Measurements from ENCODE around the gene DOCK11.

DOCK11 gene

DNA sequence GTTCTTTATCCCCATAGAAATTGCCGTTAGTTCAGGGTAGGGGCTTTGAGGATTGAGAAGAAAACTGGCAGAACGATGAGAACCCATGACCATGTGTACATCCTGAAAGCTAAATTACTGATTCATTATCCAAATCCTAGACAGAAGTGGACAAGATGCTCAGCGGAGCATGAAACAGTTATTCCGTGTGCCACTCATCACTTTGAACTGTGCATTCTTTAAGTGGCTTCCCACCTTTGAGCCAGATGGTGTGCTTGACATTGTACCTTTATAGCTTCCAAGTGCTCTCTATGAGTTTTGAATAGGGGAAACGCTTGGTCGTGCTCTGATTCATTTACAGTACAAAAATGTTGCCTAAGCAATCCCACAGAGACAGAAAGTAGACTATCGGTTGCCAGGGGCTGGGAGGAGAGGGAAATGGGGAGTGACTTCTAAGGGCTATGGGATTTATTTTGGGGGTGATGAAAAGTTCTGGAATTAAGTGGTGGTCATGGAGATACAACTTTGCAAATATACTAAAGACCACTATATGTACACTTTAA, 100.0 kb downstream of the DOCK11 start:
- DNase-seq: peak; percentile 59
- in situ Hi-C loops (cut with MboI; ENCODE audit: low pct_unique_long_range_greater_than_20kb, low sequenced_read_pairs): loop anchor here (25.0 kb wide), 1 partner anchor 133 kb away; no protein-coding TSS in a partner anchor

DNA sequence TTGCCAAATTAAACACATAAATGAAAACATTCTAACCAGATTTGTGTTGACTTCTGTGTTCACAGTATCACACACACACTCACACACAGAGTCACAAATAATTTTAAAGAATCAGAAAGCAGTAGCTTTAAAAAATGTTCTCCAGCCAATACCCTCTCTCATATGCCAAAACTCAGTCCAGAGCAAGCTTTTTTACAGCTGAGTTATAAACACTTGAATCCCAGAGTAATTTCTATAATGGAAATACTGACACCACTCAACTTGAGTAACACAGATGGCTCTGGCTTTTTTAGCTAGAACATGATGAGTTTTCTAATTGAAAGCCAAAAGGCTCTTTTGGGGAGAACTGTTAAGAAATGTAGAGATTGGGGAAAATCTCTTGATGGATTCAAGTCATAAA, 100.8 kb downstream of the DOCK11 start:
- DNase-seq: no peak
- in situ Hi-C loops (cut with MboI; ENCODE audit: low pct_unique_long_range_greater_than_20kb, low sequenced_read_pairs): loop anchor here (25.0 kb wide), 1 partner anchor 134 kb away; no protein-coding TSS in a partner anchor

DNA sequence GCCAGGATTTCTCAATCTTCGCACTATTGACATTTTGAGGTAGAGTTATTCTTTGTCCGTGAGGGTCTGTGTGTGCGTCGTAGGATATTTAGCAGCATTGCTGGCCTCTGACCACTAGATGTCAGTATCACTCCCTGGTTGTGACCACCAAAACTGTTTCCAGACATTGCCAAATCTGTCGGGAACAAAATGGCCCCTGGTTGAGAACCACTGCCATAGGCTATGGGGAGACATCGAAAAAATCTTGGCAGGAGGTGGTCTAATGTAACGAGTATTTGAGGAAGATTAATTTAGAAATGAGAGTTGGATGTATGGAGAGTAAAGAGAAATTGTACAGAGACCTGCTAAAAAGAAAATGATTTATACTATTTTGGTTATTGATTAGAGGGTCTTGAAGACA, 108.4 kb downstream of the DOCK11 start:
- DNase-seq: peak; percentile 86
- in situ Hi-C loops (cut with MboI; ENCODE audit: low pct_unique_long_range_greater_than_20kb, low sequenced_read_pairs): loop anchor here (25.0 kb wide), 1 partner anchor 208 kb away; the partner anchor contains the start of gene ZCCHC12

DNA sequence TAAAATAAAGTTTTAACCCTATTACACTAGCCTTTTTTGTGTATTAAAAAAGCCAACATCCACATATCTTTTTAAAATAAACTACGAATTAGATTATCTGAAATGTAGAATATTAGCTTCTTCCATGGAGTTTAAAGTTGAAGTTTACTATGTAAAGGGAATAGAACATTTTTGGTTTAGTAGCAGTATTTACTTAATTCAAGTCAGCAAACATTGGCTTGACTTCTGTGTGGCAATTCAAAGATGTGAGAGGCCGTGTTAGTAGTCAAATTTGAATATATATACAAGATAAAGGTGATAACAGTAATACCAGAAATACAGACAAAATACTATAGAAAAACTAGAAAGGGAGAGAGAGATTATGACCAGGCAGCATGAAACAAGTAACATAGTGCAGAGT, 116.7 kb downstream of the DOCK11 start:
- DNase-seq: no peak
- in situ Hi-C loops (cut with MboI; ENCODE audit: low pct_unique_long_range_greater_than_20kb, low sequenced_read_pairs): loop anchor here (25.0 kb wide), 1 partner anchor 200 kb away; the partner anchor contains the start of gene ZCCHC12

DNA sequence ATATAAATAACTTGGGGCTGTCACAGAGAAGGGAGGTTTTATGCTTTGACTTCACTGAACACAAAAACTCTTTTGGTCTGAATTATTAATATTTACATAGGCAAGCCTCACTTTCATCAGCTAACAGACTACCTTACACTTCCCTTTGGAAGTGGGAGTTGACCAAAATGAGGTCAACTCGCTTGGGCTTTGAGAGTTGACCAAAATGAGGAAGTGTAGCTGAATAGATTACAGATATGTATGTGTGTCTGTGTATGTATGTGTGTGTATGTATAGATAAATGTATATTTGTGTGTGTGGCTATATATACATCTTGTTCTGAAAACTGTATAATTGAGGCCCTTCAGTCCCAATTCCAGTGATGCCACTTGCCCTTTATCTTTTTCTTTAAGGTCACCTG, 118.5 kb downstream of the DOCK11 start:
- in situ Hi-C loops (cut with MboI; ENCODE audit: low pct_unique_long_range_greater_than_20kb, low sequenced_read_pairs): loop anchor here (25.0 kb wide), 1 partner anchor 198 kb away; the partner anchor contains the start of gene ZCCHC12
- peak; percentile 79 for DNase-seq

DNA sequence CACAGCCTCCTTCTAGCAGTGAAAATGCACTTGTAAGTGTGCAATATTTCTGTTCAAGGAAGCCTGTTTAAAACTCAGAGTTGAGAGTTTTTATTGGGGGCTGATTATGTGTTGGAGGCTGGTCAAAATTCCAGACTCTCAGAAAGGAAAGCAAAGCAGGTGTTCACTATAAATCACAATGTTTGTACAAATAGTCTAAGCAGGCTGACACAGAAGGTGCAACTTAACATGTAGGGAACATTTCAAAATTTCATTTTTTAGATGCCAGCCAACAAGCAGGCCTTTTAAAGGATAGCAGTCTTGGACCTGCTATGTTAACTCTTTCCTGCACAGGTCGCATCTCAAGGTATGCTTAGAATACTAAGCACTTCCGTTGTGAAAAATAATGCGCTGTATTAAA, 119.5 kb downstream of the DOCK11 start:
- DNase-seq: no peak
- in situ Hi-C loops (cut with MboI; ENCODE audit: low pct_unique_long_range_greater_than_20kb, low sequenced_read_pairs): loop anchor here (25.0 kb wide), 1 partner anchor 197 kb away; the partner anchor contains the start of gene ZCCHC12

DNA sequence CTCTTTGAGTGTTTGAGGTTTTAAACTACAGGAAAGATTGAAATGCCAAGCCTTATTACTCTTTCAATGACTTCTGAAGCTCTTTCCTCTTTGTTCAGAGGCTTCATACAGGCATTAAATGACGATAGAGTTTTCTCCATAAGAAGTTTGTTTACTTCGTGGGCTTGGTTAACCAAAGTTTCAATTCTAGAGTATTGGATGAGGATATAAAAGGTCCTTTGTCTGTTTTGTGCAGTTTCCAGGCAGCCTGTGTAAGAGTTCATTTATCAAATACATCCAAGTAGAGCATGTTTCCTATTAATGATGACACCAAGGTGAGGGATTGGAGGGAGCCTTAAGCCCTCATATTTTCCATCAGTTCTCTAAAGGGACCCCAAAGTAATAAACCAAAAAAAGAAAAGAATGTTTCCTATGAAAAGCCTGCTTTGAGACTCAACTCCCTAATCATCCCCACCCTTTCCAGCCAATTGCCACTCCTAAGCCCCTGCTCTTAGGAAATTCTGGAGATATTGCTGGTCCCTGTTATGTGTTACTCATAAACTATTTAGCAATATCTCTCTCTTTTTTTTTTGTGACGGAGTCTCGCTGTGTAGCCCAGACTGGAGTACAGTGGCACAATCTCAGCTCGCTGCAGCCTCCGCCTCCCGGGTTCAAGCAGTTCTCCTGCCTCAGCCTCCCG, 125.6 kb downstream of the DOCK11 start:
- in situ Hi-C loops (cut with MboI; ENCODE audit: low pct_unique_long_range_greater_than_20kb, low sequenced_read_pairs): loop anchor here (25.0 kb wide), 1 partner anchor 191 kb away; the partner anchor contains the start of gene ZCCHC12
- DNase-seq: no peak

DNA sequence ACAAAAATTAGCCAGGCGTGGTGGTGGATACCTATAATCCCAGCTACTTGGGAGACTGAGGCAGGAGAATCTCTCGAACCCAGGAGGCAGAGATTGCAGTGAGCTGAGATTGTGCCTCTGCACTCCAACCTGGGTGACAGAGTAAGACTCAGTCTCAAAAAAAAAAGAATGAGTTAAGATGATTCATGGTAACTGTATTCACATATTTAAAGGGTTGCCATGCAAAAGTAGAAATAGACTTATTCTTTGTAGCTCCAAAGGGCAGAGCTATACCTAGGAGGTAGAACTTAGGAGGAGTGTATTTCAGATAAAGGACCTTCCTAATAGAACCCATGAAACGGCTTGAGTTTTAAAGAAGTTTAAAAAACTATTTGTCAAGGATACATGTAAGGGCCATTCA, 127.4 kb downstream of the DOCK11 start:
- DNase-seq: no peak
- in situ Hi-C loops (cut with MboI; ENCODE audit: low pct_unique_long_range_greater_than_20kb, low sequenced_read_pairs): loop anchor here (25.0 kb wide), 1 partner anchor 189 kb away; the partner anchor contains the start of gene ZCCHC12

DNA sequence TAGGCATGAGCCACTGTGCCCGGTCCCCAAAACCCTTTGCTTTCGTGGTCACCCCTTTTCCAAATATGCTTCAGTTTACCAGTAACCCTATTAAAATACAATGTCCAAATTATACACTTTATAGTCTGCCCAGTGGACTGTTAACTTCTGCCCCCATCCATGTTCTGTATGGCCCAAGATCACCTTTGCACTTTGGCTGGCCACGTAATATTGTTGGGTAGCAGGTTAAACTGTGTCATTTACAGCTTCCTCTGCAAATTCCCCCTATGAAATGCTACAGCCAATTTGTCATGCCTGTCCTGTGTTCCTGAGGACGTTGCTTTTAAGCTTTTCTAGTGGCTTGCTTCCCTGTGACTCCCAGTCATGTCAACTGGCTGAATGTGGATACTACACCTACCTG, 130.7 kb downstream of the DOCK11 start:
- in situ Hi-C loops (cut with MboI; ENCODE audit: low pct_unique_long_range_greater_than_20kb, low sequenced_read_pairs): no loop called here

DNA sequence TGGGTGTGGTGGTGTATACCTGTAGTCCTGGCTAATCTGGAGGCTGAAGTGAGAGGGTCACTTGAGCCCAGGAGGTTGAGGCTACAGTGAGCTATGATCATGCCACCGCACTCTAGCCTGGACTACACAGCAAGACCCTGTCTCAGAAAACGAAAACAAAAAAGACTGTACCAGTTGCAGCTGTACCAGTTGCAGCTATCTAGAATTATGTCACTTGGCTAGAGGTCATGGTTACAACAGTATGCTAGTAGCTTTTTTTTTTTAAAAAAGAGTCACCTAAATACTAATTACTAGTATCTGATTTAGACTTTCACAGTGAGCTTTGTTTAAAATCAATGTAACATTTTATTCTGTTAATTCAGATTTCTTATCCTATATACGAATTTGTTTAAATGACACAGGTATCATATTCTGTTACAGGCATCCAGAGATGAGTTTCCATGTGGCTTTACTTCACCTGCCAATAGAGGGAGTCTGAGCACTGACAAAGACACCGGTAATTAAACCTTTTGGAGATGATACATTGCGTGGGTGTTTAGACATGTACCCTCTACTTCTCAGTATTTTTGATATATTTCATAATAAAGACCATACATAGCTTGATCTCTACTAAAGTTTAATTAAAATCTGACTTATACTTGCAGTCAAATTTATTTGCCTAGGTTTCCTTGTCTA, 131.6 kb downstream of the DOCK11 start:
- peak; percentile 63 for DNase-seq
- in situ Hi-C loops (cut with MboI; ENCODE audit: low pct_unique_long_range_greater_than_20kb, low sequenced_read_pairs): no loop called here

More for the DNA sequence above, 130.7 kb downstream of the DOCK11 start:
- DNase-seq: no peak

DNA sequence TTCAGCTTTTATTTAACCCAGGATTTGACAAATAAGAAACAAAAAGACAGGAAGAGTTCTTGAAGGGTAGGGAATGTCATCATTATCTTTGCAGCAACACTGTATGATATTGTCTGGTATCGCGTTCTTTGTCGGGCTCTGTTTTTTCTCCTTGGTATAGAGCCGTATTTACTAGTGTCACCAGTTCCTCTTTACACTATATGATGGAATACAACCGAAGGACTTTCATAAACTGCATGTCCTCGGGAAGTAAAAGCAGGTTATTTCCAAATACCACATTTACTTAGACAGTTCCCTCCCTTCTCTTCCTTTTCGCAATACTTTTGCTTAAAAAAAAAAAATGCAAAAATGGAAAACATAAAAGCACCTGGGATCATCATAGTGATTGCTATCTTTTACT, 135.2 kb downstream of the DOCK11 start:
- peak; percentile 60 for DNase-seq
- in situ Hi-C loops (cut with MboI; ENCODE audit: low pct_unique_long_range_greater_than_20kb, low sequenced_read_pairs): no loop called here

DNA sequence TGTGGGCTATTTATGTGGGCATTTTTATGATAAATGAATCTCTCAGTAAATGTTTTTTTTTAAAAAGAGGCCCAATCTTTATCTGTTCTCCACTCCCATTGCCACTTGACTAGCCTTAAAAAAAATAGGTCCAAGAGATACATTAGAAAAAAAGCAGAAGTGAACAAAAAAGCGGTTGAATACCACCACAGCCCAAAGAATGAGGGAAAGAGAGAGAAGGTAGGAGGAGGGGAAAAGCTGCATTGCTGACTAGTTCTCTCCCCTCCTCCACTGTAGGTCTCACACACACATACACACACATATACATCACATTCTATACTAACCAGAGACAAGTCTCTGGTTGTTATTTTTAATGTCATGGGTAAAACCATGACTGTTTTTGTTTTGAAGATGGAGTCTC, 136.0 kb downstream of the DOCK11 start:
- peak; percentile 95 for DNase-seq
- in situ Hi-C loops (cut with MboI; ENCODE audit: low pct_unique_long_range_greater_than_20kb, low sequenced_read_pairs): no loop called here

DNA sequence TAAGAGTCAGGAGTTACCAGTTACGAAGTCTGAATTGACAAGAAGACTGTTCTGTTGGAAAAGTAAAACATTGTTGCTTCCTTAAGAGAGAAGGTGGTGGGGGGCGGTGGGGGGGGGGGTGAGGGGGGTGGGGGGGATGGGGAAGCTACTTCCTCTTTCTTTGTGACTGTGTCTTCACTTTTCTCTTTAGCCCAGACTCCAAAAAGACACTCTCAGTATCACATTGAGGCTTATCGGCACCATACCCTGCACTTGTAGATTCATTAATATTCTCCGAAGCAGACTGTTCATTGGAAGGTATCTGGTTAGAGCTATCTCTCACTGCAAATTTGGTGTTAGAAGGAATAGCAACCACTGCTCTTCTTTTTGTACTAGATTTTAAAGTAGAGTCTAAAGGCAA, 137.2 kb downstream of the DOCK11 start:
- in situ Hi-C loops (cut with MboI; ENCODE audit: low pct_unique_long_range_greater_than_20kb, low sequenced_read_pairs): no loop called here
- DNase-seq: peak; percentile 66

DNA sequence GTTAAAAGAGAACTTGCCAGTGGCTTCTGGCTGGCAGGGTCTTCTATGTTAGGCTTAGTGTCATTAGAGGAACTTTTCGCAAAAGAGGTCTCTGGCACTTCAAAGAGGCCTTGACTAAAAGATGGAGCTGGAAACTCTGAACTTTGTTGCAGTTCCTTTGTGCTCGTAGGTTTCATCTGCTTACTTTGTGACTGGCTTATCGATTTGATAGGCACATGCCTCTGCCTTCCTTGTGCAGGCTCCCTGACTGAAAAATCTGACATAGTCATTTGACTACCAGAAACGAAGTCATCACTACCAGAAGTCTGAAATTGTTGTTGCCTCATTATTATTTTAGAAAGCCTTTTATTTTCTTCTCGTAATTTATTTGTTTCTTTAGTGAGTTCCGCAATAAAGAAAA, 137.9 kb downstream of the DOCK11 start:
- in situ Hi-C loops (cut with MboI; ENCODE audit: low pct_unique_long_range_greater_than_20kb, low sequenced_read_pairs): no loop called here
- peak; percentile 7 for DNase-seq

DNA sequence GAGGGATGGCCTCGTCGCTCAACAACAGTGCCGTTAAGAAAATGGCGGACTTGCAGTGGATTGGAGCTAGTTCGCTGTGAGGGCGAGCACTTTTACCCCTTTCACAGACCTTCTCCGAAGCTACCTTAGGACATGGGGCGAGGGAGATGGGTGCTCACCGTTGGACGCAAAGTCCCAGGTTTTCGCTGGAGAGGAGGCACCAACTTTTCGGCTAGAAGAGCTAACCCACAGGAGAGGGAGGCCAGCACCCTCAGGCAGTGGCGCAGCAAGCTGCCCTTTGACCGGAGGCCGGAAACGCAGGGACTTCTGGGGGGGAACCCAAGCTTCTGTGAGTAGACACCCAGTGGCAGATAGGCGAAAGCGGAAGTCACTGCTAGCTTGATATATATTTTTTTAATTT, 138.7 kb downstream of the DOCK11 start:
- DNase-seq: no peak
- in situ Hi-C loops (cut with MboI; ENCODE audit: low pct_unique_long_range_greater_than_20kb, low sequenced_read_pairs): no loop called here

DNA sequence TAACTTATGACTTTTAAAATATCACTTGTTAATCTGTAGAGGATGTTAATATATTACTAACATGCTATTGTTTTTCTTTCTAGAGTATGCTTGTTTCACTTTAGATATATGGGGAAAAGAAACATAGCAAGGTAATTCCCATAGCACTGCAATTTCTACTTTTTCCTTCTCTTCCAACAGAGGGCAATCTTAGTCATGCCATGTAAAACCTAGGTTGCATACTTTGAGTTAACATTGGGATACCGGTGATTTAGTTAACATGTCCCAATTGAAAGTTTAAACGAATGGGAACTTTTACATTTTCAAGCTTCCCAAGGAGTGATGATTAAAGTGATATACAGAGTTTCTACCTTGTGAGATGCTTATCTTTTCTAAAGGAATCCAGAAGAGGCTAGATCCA, 142.4 kb downstream of the DOCK11 start:
- in situ Hi-C loops (cut with MboI; ENCODE audit: low pct_unique_long_range_greater_than_20kb, low sequenced_read_pairs): no loop called here
- no peak for DNase-seq

DNA sequence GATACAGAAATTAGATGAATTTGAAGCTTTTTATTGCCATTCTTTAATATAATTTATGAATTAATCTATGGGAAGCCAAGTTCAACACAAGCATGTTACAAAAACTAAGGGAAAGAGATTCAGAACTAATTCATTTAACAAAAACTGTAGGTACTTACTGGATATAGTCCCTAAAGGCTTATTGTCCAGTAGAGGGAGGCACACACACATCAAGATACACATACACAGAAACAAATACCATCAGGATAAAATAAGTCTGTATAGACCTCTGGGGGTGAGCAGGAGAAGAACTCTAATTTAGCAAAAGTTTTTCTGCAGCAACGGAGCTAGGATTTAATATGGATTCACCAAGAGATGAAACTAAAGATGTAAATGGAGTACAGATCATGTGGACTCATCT, 148.8 kb downstream of the DOCK11 start:
- in situ Hi-C loops (cut with MboI; ENCODE audit: low pct_unique_long_range_greater_than_20kb, low sequenced_read_pairs): no loop called here
- peak; percentile 61 for DNase-seq

DNA sequence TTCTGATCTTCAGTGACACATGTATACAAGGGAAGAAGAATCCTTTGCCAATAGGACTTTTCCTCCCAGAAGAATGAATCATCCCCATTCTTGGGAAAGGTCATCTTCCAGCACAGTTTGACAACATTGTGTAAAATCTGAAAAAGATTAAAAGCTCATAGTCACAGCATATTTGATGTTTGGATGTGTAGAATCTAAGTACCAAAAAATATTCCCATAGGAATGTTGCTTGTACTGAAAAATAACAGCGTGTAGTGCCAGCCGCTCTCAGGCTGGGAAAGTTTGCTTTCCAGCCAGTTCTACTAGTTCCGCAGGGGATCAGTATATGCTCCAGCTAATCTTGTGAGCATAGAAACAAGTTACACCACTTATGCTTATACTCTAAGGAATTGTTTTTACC, 157.1 kb downstream of the DOCK11 start:
- in situ Hi-C loops (cut with MboI; ENCODE audit: low pct_unique_long_range_greater_than_20kb, low sequenced_read_pairs): no loop called here
- no peak for DNase-seq

DNA sequence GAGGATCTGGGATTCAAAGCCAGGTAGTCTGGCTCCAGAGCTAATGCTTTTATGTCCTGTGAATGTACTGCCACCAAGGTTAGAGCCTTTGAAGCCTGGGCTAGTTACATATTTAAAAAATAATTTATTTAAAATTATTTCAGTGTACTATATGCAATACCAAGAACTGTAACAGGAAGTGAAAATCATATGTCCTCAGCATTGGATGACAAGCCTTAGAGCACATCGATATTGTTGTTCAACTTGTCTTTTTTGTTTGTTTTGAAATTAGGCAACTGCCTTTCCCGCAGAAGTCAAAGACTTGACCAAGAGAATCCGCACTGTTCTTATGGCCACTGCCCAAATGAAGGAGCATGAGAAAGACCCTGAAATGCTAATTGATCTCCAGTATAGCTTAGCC, 158.7 kb downstream of the DOCK11 start:
- no peak for DNase-seq
- in situ Hi-C loops (cut with MboI; ENCODE audit: low pct_unique_long_range_greater_than_20kb, low sequenced_read_pairs): no loop called here
